T-helper 2 cell (primary cell): ENCODE measurements around the gene PVALEF.

ENCODE experiments used
- DNase-seq, 5 experiments: peaks; one replicate each; pipeline versions ENCODE4 v3.0.0 to v3.0.0-alpha.2; 2012 to 2022

The PVALEF gene

DNA sequence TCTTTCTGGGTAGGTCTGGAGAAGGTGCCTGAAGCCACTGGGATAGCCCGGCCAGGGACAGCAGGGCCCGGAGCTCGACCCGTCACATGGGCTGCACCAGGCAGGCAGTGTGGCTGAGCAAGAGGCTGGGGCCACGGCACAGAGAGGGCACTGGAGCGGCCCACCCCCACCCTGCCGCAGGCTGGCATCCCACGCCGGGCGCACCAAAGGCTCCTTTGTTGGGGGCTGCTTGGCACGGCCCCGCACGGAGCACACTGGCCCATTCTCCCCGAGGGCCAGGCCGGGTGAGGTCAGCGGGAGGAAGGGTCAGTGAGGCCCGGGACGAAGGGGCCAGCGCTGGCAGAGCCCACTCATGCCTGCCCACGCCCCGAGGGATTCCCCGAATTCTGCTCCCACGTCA is 36.5 kb upstream of the PVALEF start:
- DNase-seq = no peak

- DNase-seq = no peak
These were observed 36.0 kb upstream of the PVALEF start for GRCh38 chr17:81129289-81129688.

- DNase-seq = no peak
These were observed 35.5 kb upstream of the PVALEF start for GRCh38 chr17:81129711-81130367.

DNA sequence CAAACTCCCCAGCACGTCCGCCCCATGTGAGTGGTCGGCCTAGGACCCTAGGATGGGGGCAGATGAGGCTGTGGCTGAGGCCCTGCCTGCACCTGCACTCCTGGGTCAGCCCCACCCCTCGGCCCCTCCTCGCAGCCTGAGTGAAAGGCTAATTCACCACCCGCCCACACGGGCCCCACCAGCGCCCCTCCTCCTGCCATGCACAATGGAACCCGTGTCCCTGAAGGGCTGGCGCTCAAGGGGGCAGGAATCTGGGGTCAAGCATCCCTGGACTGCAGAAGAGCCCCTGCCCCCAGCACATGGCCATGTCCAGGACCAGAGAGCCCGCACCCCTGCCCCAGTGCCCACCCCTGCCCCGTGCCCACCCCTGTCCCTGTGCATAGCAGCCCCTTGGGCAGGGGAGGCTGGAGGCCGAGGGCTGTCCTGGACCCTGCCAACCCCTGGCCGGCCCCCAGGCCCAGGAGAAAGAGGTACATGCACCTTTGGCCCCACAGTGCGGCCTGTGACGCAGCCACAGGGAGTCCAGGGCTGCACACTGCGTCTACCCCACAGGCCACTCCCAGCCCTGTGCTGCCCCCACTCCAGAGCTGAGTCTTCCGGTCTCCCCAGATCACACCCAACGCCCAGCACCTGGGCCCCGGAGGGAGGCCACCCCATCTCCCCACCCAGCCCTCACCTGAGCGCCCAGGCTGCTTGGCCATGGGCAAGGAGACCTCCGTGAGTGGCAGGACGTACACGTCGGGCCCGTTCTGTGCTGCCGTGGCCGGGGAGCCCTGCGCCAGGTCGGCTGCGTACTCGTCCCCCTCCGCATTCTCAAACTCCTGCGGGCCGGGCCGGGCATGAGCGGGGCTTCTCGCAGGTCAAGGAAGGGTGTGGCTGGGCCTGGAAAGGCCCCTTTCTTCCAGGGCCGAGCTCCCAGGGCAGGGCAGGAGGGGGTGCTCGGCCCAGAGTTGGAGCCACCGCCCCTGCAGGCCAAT is 34.6 kb upstream of the PVALEF start:
- no peak for DNase-seq

- DNase-seq = no peak
These were observed 33.7 kb upstream of the PVALEF start for GRCh38 chr17:81131486-81132196.

GRCh38 chr17:81132197-81132540 is 33.1 kb upstream of the PVALEF start:
- no peak for DNase-seq

GRCh38 chr17:81132770-81133723 is 32.3 kb upstream of the PVALEF start:
- DNase-seq = no peak

- no peak for DNase-seq
These were observed 31.1 kb upstream of the PVALEF start for GRCh38 chr17:81134064-81134781.

- no peak for DNase-seq
These were observed 29.6 kb upstream of the PVALEF start for GRCh38 chr17:81135505-81136278.

GRCh38 chr17:81136366-81136765 is 28.9 kb upstream of the PVALEF start:
- no peak for DNase-seq

DNA sequence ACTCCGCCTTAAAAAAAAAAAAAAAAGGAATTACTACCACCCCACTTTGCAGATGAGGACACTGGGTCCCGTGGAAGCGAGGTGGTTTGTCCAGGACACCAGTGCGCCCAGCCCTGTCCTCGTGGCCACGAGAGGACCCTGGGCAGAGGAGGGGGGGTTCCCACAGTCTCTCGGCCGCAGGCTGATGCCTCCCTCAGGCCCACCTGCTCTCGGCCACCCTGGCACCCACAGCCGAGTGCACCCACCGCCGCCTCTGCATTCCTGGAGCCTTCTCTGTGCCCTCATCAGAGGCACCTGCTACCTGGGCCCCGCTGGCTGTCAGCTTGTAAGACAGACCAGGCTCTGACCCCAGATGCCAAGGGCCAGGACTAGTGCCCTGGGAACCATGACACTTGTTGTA is 28.1 kb upstream of the PVALEF start:
- no peak for DNase-seq

DNA sequence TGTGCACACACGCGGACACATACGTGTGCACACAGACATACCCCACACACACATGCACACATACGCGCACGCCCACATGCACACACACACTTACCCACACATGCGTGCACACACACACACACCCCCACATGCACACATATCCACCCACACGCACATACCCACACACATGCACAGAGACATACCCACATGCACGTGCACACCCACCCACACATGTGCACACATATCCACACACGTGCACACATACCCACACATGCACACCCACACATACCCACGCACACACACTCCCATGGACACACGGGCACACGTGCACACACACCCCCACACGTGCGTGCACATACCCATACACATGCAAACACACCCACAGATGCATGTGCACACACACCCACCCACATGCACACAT is 27.2 kb upstream of the PVALEF start:
- DNase-seq = no peak

- no peak for DNase-seq
These were observed 26.8 kb upstream of the PVALEF start for GRCh38 chr17:81138500-81138899.

- DNase-seq = no peak
These were observed 25.9 kb upstream of the PVALEF start for GRCh38 chr17:81139428-81139827.

- no peak for DNase-seq
These were observed 25.3 kb upstream of the PVALEF start for GRCh38 chr17:81140018-81140417.

DNA sequence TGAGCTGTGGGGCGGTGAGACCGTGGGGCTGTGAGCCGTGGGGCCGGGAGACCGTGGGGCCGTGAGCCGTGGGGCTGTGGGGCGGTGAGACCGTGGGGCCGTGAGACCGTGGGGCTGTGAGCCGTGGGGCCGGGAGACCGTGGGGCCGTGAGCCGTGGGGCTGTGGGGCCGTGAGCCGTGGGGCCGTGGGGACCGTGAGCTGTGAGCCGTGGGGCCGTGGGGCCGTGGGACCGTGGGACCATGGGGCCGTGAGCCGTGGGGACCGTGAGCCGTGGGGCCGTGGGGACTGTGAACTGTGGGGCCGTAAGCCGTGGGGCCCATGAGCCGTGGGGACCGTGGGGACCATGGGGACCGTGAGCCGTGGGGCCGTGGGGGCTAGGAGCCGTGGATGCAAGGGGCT is 24.6 kb upstream of the PVALEF start:
- DNase-seq = no peak

- DNase-seq = peak in 4 of 5 experiments; percentile 19 to 57 (median 36)
These were observed 22.8 kb upstream of the PVALEF start for GRCh38 chr17:81142301-81143199.

DNA sequence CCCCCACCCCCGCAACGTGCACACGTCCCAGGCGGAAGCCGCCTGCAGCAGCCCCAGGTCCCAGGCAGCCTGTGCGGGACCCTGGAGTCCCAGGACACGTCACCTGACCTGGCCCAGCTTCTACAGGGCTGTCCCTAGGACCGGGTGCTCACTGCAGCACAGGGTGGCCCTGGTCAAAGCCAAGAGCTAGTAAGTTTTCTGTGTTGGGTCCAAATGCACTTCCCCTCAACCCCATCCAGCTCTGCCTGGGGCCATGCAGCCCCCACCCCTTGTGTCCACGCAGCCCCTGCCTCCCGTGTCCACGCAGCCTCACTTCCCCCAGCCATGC is 22.1 kb upstream of the PVALEF start:
- DNase-seq = no peak

DNA sequence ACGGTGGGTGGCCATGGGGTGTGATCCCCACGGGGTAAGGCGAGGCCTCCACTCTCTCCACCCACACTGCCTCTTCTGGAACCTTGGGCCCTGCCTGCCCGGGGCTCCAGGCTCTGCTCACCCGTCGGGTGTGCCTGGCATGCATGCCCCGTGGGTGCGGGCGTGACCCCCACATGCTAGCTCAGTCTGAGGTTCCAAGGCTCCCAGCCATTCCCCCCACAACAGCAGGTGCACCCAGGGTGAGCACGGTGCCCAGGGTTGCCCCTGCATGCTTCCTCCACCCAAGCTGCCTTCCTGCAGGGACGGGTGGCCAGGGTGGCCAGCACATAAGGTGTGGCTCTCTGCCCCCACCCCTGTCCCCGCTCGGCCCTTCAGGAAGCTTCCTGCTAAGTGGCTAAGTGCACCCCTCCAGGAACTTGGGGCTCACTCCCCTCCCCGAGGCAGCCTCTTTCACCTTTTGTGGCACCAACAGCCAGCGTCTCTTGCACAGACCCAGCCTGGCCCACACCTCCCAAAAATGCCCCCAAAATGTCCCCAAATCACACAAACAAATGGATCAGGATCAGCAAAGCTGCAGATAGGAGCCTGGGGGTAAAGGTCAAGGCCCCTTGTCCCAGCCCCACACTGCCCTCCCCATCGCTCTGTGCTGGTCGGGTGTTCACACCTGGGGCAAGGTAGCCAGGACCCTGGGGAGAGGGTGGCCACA is 21.4 kb upstream of the PVALEF start:
- DNase-seq = no peak
